OCI-M2 (cell line): Measurements from ENCODE around the gene RSPH9.

Experiments
- DNase-seq: peaks from one replicate; lab custom pipeline; 2025; ENCODE audit not compliant: unreplicated experiment; lab: John Stamatoyannopoulos, UW

The RSPH9 gene

DNA sequence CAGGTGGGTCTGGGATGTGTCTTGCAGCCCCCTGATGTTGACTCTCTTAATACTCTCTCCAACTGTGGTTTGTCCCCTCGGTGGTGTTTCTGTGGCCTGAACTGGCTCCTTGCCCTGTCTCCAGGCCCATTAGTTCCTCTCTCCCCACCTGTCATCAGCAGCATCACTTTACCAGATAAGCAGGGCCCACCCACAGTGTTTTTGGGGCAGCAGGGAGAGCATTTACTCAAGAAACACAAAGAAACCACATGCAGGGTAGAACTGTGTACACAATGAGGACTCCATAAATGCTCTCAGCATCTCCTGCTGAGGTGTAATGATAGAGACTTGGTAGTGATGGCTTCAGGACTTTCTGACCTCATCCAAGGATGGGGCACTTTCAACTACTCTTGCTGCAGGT, 62.9 kb downstream of the RSPH9 start:
- DNase-seq: no peak

GRCh38 chr6:43708860-43709653, 64.2 kb downstream of the RSPH9 start:
- DNase-seq: no peak

- no peak for DNase-seq
Observed at GRCh38 chr6:43709654-43710303, 64.9 kb downstream of the RSPH9 start.

DNA sequence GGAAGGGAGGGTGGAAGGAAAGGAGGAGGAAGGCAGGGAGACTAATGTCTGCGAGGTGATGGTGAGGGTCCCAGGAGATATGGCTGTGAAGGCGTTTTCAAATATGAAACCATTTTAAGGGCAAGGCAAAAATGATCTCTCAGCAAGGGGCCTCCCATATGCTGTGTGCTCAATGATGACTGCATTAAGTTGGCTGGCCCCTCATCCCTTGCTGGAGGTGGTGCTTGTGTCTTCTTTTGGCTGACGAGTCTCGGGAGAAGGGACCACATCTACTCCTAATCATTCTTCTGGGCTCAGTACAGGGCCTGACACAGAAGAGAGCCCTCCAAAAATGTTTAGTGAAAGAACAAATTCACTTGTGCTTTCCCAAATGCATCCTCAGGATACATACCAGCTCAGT, 65.7 kb downstream of the RSPH9 start:
- DNase-seq: no peak

GRCh38 chr6:43712579-43712978, 67.7 kb downstream of the RSPH9 start:
- no peak for DNase-seq

DNA sequence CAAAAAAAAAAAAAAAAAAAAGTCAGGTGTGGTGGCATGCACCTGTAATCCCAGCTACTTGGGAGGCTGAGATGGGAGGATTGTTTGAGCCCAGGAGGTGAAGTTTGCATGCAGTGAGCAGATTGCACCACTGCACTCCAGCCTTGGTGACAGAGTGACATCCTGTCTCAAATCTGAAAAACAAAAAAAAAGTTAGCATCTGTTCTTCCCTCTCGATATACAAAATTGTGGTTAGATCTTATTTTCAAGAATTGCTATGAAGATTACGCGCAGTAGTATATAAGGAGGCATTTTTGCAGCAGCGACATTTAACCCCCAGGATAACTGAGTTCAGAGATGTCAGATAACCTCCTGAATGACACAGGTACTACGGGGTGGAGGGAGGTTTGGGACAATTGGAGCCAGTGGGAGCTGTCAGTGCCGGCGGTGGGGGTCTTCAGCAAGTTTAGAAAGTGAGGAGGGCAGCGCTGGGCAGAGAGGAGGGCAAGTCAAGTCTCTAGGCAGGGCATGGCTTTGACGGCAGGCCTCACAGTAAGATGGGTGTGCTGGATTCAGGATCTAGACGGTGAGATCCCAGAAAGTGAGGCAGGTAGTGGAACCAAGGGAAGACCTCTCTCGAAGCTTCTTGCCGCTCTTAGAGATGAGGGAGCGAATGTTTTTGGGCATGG, 68.9 kb downstream of the RSPH9 start:
- DNase-seq: no peak

- no peak for DNase-seq
Observed at GRCh38 chr6:43714311-43715055, 69.6 kb downstream of the RSPH9 start.

DNA sequence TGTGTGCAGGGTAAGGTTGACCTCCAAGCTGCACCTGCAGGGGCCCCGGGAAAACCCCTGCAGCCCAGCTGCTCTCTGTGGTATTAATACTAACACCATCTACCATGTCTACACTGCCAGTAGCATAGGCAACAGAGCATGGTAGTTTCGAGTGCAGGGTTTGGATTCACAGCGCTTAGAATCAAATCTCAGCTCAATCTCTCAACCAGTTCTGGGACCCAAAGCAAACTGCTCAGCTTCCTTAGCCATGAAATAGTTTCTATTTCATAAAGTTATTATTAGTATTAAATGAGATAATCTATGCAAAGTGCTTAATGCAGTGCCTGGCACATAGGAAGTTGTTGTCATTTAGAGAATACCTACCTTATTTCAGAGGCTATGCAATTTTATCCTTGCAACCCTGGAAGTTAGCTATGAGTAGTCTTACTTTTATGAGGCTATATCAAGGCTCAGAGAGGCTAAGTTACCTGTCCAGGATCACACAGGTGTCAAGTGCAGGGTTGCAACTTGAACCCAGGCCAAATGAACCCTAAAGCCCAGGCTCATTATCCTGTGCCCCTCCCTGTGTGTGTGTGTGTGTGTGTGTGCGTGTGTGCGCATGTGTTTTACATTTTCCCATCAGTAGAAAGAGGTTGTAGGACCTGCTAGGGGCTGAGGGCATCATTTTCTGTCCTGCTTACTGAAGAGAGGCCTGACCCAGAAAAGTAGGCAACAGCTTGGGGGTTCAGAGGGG, 70.4 kb downstream of the RSPH9 start:
- DNase-seq: no peak

DNA sequence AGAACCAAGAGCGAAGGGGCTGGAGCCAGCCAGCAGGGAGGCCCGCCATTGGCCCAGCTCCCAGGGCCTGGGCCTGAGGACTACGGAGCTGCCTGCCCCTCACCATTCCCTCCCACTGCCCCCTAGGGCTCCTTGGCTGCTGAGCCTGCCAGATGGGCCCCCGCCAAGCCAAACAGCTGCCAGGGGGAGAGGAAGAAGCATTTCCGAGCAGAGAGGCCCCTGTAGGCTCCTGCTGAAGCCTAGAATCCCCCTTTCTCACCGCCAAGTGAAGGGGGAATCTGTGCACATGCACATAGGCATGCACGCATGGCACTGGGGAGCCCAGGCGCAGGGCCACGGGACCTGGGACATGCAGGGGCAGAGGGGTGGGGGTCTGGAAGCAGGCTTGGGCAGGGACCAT, 71.3 kb downstream of the RSPH9 start:
- DNase-seq: no peak

DNA sequence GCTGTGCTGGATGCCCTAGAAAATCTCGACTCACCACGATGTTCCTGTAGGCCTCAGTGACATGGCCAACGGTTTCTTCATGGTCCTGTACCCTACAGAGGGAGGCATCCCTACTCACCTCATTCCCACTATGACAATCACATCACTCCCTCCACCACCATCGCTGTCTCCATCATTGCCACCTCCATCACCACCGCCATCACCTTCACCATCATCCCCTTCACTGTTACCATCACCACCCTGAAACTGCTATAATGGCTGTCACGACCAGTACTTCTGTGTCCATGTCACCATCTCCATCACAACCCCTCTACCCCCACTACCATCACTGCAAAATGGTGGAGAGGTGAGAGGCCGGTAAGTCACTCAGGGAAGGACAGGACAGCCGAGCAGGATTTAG, 72.6 kb downstream of the RSPH9 start:
- DNase-seq: no peak

GRCh38 chr6:43717822-43718221, 73.0 kb downstream of the RSPH9 start:
- no peak for DNase-seq

DNA sequence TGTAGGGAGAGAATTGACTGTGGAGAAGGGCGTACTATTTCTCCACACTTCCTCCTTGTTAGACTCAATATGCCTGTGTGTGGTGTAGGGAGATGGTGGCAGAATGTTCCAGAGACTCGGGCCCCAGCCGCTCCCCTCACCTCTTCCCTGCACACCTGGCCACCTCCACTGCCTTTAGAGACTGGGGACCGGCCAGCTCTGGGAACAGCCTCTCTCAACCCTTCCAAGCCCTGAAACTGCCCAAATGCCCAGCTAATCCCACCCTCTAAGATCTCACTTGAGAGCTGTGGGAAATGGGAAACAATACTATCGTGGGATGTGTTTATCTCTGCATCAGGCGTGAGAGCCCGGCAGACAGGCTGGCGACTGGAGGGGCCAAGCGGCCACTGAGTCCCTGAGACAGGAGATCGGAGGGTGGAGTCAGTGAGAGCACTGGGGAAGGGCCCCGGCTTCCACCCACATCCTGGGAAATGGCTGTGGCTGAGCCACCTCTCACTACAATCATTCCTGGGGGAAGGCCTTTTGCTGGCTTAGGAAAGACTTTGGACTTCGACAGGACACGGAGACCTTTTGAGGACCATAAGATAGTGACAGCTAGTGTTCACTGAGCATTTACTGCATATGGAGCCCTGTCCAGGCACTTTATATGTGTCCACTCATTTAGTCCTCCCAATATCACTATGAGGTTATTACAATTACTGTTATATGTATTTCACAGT, 73.7 kb downstream of the RSPH9 start:
- no peak for DNase-seq

DNA sequence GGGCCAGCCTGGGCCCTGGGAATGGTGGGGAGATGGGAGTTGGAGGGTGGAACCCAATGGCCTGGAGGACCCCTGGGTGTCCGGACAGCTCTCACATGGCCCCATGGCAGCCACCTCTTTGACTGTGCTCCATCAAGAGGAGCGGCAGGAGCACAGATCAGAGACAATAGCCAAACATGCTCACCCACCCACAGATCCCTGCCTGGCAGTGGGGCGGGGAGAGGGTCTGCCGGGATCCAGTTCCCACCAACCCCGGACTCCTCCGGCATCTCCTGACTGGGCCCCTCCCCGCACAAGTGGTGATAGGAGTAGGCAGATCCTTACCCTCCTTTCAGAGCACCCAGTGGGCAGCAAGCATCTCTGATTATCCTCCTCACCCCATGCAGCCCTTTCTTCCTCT, 74.7 kb downstream of the RSPH9 start:
- no peak for DNase-seq

DNA sequence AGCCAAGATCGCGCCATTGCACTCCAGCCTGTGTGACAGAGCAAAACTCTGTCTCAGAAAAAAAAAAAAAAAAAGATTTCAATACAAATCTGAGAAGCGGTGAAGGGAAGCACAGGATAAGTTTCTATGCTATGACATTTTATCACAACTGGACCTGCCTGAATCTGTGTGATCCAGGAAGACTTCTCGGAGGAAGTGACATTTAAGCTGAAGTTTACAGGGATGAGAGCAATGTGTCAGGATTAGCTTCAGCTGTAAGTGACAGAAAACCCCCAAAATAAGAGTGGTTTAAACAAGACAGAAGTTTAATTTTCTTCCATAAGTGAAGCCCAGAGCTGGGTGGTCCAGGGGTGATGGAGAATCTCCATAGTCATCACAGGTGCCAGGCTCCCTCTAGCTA, 76.2 kb downstream of the RSPH9 start:
- no peak for DNase-seq
